PFSK-1 (cell line): ENCODE measurements around the gene MSMP.

Experiments used
- POLR2AphosphoS5 ChIP-seq: IDR thresholded peaks from 2 replicates; pipeline ENCODE4 v1.6.1; 2012; ENCODE audit warnings: low read depth, mild to moderate bottlenecking, control low read depth, low read length, moderate library complexity
- REST ChIP-seq, 2 experiments: IDR thresholded peaks; 2 replicates each; pipeline versions ENCODE4 v1.6.1 to v1.8.0; 2011 to 2012; ENCODE audit warnings: low read depth in 2 of 2, low read length in 2 of 2, control low read depth in 1 of 2, inconsistent platforms in 1 of 2, mild to moderate bottlenecking in 1 of 2, moderate library complexity in 1 of 2; ENCODE audit not compliant: insufficient read depth in 1 of 2
- SIN3A ChIP-seq: IDR thresholded peaks from 2 replicates; pipeline ENCODE4 v1.6.1; 2012; ENCODE audit warnings: mild to moderate bottlenecking, low read length, moderate library complexity, borderline replicate concordance; ENCODE audit not compliant: insufficient read depth
- TAF1 ChIP-seq: IDR thresholded peaks from 2 replicates; pipeline ENCODE4 v1.6.1; 2012; ENCODE audit warnings: low read length, control low read depth, borderline replicate concordance; ENCODE audit not compliant: insufficient read depth

- TF ChIP-seq TAF1, result no peak
- no peak for TF ChIP-seq POLR2AphosphoS5
- TF ChIP-seq REST (IDR thresholded peaks at IDR 0.05; ENCODE audit: insufficient read depth in 1 of 2, low read depth in 2 of 2, low read length in 2 of 2), result no peak
- TF ChIP-seq SIN3A, result no peak
These were observed 3.9 kb downstream of the MSMP start for GRCh38 chr9:35750256-35750531.
